HG03457 (cell line): Measurements from ENCODE around the gene PRAMEF33.
"Not testable (repeated sequence)": the region's sequence is repeated elsewhere in the genome, so short reads cannot be mapped to it uniquely, and the experiment has no call there.

Experiments used
- ATAC-seq: cut with Tn5 transposase; IDR thresholded peaks from one replicate; pipeline ENCODE4 v1.9.1; 2021; ENCODE audit warnings: moderate number of reproducible peaks; ENCODE audit not compliant: unreplicated experiment

PRAMEF33 gene, protein sequence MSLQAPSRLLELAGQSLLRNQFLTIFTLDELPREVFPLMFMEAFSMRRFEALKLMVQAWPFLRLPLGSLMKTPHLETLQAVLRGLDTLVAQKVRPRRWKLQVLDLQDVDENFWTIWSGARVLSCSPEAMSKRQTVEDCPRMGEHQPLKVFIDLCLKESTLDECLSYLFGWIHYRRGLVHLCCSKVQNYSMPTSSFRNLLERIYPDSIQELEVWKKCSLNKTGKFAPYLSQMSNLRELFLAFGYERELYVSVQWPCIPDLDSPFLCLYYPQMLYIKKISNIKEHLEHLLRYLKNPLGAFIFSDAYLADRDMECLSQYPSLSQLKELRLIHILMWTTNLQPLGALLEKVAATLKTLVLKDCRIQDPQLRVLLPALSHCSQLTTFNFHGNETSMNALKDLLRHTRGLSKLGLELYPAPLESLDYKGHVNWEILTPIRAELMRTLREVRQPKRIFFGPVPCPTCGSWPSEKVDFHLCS

DNA sequence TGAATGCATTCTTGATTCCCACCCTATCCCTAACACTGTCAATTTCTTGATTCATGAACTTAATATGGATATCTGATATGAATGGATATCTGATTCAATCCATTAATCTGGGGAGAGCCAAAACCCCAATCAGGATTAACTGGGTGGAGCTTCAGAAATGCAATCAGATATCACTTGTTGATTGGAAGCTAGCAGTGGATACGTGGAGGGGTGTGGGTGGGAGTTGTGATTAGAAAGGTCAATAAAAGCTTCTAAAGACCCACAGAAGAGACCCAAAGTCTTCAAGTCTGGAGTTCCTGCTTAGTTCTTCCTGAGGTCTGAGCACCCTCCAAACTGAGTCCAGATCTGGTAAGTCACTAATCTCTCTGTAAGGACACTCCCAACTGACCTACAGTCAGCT, at the start of gene PRAMEF33:
PRAMEF33 (plus strand) TSS at position 301 of the 400 bp plus-strand sequence. CDS start 2,416 bp downstream, outside the sequence.
- ATAC-seq: not testable (repeated sequence)

DNA sequence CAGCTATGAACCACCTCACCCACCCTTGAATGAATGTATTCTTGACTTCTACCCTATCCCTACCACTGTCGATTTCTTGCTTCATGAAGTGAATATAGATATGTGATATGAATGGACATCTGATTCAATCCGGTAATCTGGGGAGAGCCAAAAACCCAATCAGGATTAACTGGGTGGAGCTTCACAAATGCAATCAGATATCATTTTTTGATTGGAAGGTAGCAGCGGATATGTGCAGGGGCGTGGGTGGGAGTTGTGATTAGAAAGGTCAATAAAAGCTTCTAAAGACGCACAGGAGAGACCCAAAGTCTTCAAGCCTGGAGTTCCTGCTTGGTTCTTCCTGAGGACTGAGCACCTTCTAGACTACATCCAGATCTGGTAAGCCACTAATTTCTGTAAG, 49.4 kb upstream of the PRAMEF33 start, which contains the start of gene PRAMEF5:
PRAMEF5 (plus strand) TSS at position 301 of the 400 bp plus-strand sequence. CDS start 5,071 bp downstream, outside the sequence.
- not testable (repeated sequence) for ATAC-seq

DNA sequence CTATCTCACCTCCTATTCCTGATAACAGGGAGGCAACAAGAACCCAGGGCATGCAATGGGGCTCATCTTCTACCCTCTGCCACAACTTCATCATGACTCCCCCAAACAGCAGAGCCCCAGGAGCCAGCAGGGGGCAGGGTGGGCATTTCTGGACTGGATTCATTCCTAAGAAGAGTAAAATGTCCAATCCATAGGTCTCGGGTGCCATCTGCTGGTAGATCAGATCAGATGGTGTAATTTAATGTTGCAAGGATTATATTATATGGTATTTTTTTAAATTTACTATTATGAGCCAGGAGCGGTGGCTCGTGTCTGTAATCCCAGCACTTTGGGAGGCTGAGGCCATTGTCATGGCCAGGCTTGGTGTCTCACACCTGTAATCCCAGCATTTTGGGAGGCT, 38.2 kb upstream of the PRAMEF33 start:
- not testable (repeated sequence) for ATAC-seq

DNA sequence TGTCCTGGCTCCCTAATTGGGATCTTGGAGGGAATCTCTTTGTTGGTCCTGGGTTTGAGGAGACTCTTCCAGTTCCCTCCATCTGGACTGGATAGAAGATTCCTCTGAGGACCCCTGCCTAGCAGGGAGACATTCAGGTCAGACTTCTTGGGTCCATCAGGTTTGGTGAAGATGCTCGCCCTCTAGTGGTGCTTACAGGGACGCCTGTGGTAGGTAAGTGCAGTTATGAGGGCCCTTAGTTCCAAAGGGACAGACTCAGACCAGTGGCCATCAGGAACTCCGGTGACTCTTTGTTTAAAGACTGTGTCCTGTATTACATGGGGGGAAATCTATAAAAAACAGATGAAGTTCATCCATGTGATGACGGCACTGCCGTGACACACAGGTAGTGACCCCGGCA, 26.3 kb upstream of the PRAMEF33 start:
- ATAC-seq: not testable (repeated sequence)

DNA sequence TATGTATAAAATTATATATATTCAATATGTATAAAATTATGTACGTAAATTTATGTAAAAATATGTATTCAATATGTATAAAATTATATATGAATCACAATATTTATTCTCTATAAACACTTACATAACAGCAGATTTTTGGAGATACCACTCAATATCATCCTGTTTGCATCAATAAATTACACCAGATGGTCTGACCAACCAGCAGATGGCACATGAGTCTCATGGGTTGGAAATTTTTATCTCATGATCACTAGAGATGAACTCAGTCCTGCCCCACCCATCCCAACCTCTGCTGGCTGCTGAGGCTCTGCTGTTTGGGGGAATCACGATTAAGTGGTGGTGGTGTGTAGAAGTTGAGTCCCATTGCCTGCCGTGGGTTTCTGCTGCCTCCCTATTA, 23.7 kb upstream of the PRAMEF33 start:
- not testable (repeated sequence) for ATAC-seq

DNA sequence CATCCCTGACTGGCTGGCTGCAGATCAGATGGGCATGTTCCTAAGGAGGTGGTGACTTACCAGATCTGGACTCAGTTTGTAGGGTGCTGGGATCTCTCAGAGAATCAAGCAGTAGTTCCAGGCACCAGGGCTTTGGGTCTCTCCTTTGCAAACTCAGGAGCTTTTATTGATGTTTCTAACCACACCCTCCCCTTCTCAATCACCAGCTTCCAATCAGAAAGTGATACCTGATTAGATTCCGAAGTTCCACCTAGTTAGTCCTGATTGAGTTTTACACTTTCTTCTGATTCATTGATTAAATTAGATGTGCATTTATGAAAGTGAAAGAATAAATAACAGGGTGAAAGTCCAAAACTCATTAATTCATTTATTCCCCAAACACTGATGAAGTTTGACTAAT, 18.3 kb upstream of the PRAMEF33 start, which contains the start of gene PRAMEF8:
PRAMEF8 (minus strand) TSS at position 101 of the 400 bp plus-strand sequence. CDS start 1,046 bp downstream, outside the sequence.
- not testable (repeated sequence) for ATAC-seq

DNA sequence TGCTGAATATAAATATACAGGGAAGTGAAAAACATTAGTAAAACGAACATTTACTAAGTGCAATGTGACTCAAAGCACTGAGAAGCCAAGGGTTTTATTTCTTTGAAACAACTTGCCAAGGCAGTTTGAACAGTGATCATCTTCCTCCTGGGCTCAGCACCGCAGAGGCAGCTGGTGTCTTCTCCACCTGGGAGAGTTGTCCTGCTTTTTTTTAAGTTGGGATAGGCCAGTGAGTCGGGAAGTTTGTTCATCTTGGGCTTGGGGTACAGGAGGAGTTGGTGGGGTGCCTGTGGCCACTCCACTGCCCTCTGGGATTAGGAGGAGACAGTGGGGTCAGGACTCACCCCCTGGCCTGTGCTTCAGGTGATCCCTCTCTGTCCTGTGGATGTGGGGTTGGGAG, 14.3 kb upstream of the PRAMEF33 start:
- not testable (repeated sequence) for ATAC-seq

DNA sequence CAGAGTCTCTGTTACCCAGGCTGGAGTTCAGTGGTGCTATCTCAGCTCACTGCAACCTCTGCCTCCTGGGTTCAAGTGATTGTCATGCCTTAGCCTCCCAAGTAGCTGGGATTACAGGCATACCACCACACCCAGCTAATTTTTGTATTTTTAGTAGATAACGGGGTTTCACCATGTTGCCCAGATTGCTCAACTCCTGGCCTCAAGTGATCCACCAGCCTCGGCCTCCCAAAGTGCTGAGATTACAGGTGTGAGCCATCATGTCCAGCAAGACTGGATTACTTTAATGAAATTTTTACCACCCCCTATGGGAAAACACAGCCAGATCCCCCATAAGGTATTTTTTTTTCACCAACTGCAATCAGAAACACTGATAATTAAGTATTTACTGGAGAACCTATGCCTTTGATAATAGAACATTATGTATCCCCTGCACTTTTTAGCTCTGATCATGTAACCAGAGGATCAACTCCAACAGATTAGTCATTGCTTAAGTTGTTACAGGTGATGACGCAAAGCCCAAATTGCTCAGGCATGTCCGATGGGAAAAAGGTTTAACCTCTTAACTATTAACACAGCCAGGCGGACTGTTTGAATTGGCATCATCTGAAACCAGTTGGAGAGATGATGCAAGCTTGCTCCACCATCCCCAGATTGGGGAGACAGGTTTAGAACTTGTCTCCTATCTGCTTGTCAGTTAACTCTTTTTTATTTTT, 6.0 kb upstream of the PRAMEF33 start:
- ATAC-seq: not testable (repeated sequence)

DNA sequence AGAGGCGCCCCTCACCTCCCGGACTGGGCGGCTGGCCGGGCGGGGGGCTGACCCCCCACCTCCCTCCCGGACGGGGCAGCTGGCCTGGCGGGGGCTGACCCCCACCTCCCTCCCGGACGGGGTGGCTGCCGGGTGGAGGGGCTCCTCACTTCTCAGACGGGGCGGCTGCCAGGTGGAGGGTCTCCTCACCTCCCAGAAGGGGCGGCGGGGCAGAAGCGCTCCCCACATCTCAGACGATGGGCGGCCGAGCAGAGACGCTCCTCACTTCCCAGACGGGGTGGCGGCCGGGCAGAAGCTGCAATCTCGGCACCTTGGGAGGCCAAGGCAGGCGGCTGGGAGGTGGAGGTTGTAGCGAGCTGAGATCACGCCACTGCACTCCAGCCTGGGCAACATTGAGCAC, 4.6 kb upstream of the PRAMEF33 start:
- ATAC-seq: not testable (repeated sequence)

DNA sequence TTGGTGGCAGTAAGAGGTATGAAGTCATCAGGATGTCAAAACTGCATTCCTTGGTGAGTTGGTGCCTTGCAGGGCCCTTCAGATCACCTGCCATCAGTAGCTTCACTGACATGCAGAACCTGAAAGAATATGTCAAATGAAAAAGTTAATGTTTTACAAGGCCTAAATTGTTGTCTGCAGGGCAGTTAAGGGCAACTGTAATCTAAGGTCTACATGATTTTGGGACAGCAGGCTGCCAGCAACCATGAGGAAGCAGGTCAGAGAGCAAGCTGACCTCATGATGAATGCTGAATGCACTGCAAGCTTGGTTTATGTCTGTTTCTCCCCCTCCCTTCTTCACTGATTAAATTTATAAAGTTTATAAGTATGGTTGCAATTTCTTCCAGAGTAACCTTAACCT, 1.1 kb upstream of the PRAMEF33 start:
- ATAC-seq: not testable (repeated sequence)

DNA sequence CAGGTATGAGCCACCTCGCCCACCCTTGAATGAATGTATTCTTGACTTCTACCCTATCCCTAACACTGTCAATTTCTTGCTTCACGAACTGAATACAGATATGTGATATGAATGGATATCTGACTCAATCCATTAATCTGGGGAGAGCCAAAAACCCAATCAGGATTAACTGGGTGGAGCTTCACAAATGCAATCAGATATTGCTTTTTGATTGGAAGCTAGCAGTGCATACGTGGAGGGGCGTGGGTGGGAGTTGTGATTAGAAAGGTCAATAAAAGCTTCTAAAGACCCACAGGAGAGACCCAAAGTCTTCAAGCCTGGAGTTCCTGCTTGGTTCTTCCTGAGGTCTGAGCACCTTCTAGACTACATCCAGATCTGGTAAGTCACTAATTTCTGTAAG, 11.9 kb downstream of the PRAMEF33 start, which contains the start of gene PRAMEF15:
PRAMEF15 (plus strand) TSS at position 301 of the 400 bp plus-strand sequence. CDS start 2,827 bp downstream, outside the sequence.
- not testable (repeated sequence) for ATAC-seq

DNA sequence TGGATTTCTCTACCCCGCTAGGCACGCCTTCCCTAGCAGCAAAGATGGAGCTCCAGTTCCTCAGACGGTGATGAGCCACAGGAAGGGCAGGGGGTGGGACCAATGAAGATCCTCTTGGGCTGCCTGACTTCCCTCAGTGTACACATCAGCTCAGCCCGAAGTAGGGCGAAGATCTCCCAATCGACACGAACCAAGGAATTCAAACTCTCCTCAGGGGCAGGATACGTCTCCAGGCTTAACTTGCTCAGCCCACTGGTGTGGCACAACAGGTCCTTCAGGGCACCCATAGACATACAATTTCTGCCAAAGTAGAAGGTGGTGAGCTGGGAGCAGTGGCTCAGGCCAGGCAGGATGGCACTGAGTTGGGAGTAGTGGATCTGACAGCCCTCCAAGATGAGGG, 39.2 kb downstream of the PRAMEF33 start:
- not testable (repeated sequence) for ATAC-seq

DNA sequence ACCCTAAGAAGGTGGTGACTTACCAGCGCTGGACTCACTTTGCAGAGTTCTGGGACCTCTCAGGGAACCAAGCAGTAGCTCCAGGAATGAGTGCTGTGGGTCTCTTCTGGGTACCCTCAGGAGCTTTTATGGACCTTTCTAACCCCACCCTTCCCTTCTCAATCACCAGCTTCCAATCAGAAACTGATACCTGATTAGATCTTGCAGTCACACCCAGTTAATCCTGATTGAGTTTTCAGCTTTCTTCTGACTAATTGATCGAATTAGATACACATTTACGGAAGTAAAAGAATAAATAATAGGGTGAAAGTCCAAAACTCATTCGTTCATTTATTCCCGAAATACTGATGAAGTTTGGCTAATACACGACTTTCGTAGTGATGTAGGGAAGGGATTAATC, 43.7 kb downstream of the PRAMEF33 start, which contains the start of gene PRAMEF14:
PRAMEF14 (minus strand) TSS at position 101 of the 400 bp plus-strand sequence. CDS start 1,820 bp downstream, outside the sequence.
- not testable (repeated sequence) for ATAC-seq

DNA sequence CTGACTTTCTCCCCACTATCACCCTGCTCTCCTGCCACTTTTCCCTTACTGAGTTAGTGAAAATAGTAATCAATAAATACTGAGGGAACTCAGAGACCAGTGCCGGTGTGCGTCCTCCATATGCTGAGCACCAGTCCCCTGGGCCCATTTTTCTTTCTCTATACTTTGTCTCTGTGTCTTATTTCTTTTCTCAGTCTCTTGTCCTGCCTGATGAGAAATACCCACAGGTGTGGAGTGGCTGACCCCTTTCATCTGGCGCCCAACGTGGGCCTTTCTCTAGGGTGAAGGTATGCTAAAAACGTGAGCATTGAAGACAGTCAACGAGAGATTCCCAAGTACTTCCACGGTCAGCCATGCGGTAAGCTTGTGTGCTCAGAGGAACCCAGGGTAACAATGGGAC, 50.1 kb downstream of the PRAMEF33 start:
- not testable (repeated sequence) for ATAC-seq

DNA sequence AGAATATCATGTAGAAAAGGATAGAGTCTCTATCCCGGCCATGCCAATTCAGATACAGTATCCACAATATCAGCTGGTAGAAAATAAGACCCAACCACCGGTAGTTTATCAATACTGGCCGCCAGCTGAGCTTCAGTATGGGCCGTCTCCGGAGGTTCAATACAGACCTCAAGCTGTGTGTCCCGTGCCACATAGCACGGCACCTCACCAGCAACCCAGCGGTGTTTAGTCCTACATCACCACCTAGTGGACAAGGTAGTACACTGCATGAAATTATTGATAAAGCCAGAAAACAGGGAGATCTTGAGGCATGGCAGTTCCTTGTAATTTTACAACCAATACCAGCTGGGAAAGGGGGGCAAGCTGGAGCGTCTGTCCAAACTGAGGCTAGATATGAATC, 51.1 kb downstream of the PRAMEF33 start:
- ATAC-seq: not testable (repeated sequence)

DNA sequence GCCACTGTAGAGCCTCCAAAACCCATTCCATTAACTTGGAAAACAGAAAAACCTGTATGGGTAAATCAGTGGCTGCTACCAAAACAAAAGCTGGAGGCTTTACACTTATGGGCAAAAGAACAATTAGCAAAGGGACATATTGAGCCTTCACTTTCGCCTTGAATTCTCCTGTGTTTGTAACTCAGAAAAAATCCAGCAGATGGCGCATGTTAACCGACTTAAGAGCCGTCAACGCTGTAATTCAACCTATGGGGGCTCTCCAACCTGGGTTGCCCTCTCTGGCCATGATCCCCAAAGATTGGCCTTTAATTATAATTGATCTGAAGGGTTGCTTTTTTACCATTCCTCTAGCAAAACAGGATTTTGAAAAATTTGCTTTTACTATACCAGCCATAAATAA, 53.4 kb downstream of the PRAMEF33 start:
- not testable (repeated sequence) for ATAC-seq
